Stimulated activated CD4-positive, alpha-beta T cell treated with anti-CD3 and anti-CD28 coated beads, Interleukin-12 subunit alpha, Interleukin-12 subunit beta, amount 100 ng/mL, for 4 hours (primary cell): ENCODE results near the gene PERCC1.
"Not testable (repeated sequence)": the region's sequence is repeated elsewhere in the genome, so short reads cannot be mapped to it uniquely, and the experiment has no call there.

Source experiments
- DNase-seq: peaks from one replicate; pipeline ENCODE4 v3.0.0-alpha.2; 2020

PERCC1 gene

GRCh38 chr16:1470481-1471251 lies 39.8 kb downstream of the PERCC1 start:
- no peak for DNase-seq

GRCh38 chr16:1471569-1472194 lies 40.8 kb downstream of the PERCC1 start:
- no peak for DNase-seq

- no peak for DNase-seq
Measured at GRCh38 chr16:1472974-1473373, 42.1 kb downstream of the PERCC1 start.

GRCh38 chr16:1474082-1474795 lies 43.4 kb downstream of the PERCC1 start:
- DNase-seq, result no peak

GRCh38 chr16:1474796-1475551 lies 44.1 kb downstream of the PERCC1 start, which contains the start of gene CLCN7:
TSS of gene CLCN7 (minus strand) at chr16:1475028. CDS start at chr16:1474974, 54 bp downstream.
- peak; percentile 85 for DNase-seq

- DNase-seq, result no peak
Measured at GRCh38 chr16:1475552-1476114, 44.8 kb downstream of the PERCC1 start.

- DNase-seq, result no peak
Measured at GRCh38 chr16:1477033-1477432, 46.2 kb downstream of the PERCC1 start.

GRCh38 chr16:1478937-1479336 lies 48.1 kb downstream of the PERCC1 start:
- DNase-seq, result not testable (repeated sequence)

- no peak for DNase-seq
Measured at GRCh38 chr16:1481906-1482835, 51.3 kb downstream of the PERCC1 start.
